H1 (cell line): Measurements from ENCODE around the gene BRIP1.

Experiments used
- ATF3 ChIP-seq: IDR thresholded peaks from 2 replicates; pipeline ENCODE4 v1.6.1; 2011; ENCODE audit warnings: low read depth, mild to moderate bottlenecking, low read length; ENCODE audit not compliant: insufficient read depth
- BRCA1 ChIP-seq: IDR thresholded peaks from 2 replicates; pipeline ENCODE4 v1.6.1; 2012; ENCODE audit warnings: low read depth, low read length, improper control_type of control experiment
- CTCF ChIP-seq, 3 experiments: IDR thresholded peaks; 1 replicate in 2 of 3; 2 replicates in 1 of 3; pipeline versions ENCODE4 v1.5.1 to v1.6.1; 2011; ENCODE audit warnings: low read length in 3 of 3, mild to moderate bottlenecking in 3 of 3, inconsistent platforms in 2 of 3, low read depth in 1 of 3, moderate library complexity in 1 of 3; ENCODE audit not compliant: insufficient read depth in 1 of 3; ENCODE audit errors: control extremely low read depth in 1 of 3
- EP300 ChIP-seq, 2 experiments: IDR thresholded peaks; 1 replicate in 1 of 2; 2 replicates in 1 of 2; pipeline ENCODE4 v1.6.1; 2011 to 2012; ENCODE audit warnings: low read depth in 2 of 2, low read length in 2 of 2, mild to moderate bottlenecking in 2 of 2, borderline replicate concordance in 1 of 2, inconsistent platforms in 1 of 2, moderate library complexity in 1 of 2
- JUN ChIP-seq: IDR thresholded peaks from 2 replicates; pipeline ENCODE4 v1.6.1; 2011; ENCODE audit warnings: low read depth, mild to moderate bottlenecking, improper control_type of control experiment, low read length
- NRF1 ChIP-seq: IDR thresholded peaks from 2 replicates; pipeline ENCODE4 v1.6.1; 2011; ENCODE audit warnings: mild to moderate bottlenecking, low read depth, low read length, improper control_type of control experiment
- POLR2A ChIP-seq, 2 experiments: IDR thresholded peaks; 1 replicate in 1 of 2; 2 replicates in 1 of 2; pipeline ENCODE4 v1.6.1; 2011; ENCODE audit warnings: low read depth in 2 of 2, low read length in 2 of 2, mild to moderate bottlenecking in 2 of 2; ENCODE audit errors: control extremely low read depth in 1 of 2
- POLR2AphosphoS5 ChIP-seq: IDR thresholded peaks from 2 replicates; pipeline ENCODE4 v1.6.1; 2011; ENCODE audit warnings: low read depth, low read length
- RFX5 ChIP-seq: IDR thresholded peaks from 2 replicates; pipeline ENCODE4 v1.6.1; 2011; ENCODE audit warnings: low read depth, low read length, improper control_type of control experiment, borderline replicate concordance
- SIN3A ChIP-seq, 2 experiments: IDR thresholded peaks in 1 of 2; conservative IDR thresholded peaks in 1 of 2; 2 replicates each; pipeline ENCODE4 v1.6.1; 2011 to 2012; ENCODE audit warnings: low read length in 2 of 2, improper control_type of control experiment in 1 of 2, low read depth in 1 of 2, mild to moderate bottlenecking in 1 of 2
- SUZ12 ChIP-seq: fragments of 200-600 bp; sonication (generic); IDR thresholded peaks from 2 replicates; pipeline ENCODE4 v1.6.1; 2012; ENCODE audit warnings: mild to moderate bottlenecking, inconsistent platforms, low read length, moderate library complexity, mixed read lengths
- TAF1 ChIP-seq: IDR thresholded peaks from 2 replicates; pipeline ENCODE4 v1.6.1; 2011; ENCODE audit warnings: mild to moderate bottlenecking, low read depth, low read length
- TF ChIP-seq, protein P1 (sequence below): IDR thresholded peaks from 2 replicates; pipeline ENCODE4 v1.6.1; 2011; ENCODE audit warnings: low read length, improper control_type of control experiment

- TF ChIP-seq RFX5 (no peak), ATF3 (no peak), CTCF (IDR thresholded peaks at IDR 0.05; ENCODE audit: control extremely low read depth in 1 of 3, insufficient read depth in 1 of 3, low read depth in 1 of 3, low read length in 3 of 3) (no peak), SUZ12 (no peak), SIN3A (conservative IDR thresholded peaks at IDR 0.05 in 1 of 2, IDR thresholded peaks at IDR 0.05 in 1 of 2; ENCODE audit: low read depth in 1 of 2, low read length in 2 of 2) (no peak), JUN (no peak), POLR2AphosphoS5 (no peak), TAF1 (no peak), POLR2A (IDR thresholded peaks at IDR 0.05; ENCODE audit: control extremely low read depth in 1 of 2, low read depth in 2 of 2, low read length in 2 of 2) (no peak), BRCA1 (no peak), NRF1 (no peak), EP300 (IDR thresholded peaks at IDR 0.05; ENCODE audit: borderline replicate concordance in 1 of 2, low read depth in 2 of 2, low read length in 2 of 2) (no peak)
- TF ChIP-seq, protein P1, sequence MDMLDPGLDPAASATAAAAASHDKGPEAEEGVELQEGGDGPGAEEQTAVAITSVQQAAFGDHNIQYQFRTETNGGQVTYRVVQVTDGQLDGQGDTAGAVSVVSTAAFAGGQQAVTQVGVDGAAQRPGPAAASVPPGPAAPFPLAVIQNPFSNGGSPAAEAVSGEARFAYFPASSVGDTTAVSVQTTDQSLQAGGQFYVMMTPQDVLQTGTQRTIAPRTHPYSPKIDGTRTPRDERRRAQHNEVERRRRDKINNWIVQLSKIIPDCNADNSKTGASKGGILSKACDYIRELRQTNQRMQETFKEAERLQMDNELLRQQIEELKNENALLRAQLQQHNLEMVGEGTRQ = no peak
These were observed 132.0 kb downstream of the BRIP1 start for GRCh38 chr17:61731330-61731729.
